MM.1S (cell line): ENCODE results near the gene S100A1.

Source experiments
- DNase-seq: peaks from one replicate; pipeline ENCODE4 v3.0.0-alpha.2; 2015
- H2AFZ ChIP-seq: fragments of 300-600 bp; sonication (generic); 2 replicates; pipeline ENCODE4 v1.6.0; 2016; ENCODE audit warnings: antibody characterized with exemption, low read length
- H3F3A ChIP-seq: fragments of 300-600 bp; sonication (generic); 2 replicates; pipeline ENCODE4 v1.6.1; 2016; ENCODE audit warnings: mild to moderate bottlenecking, antibody characterized with exemption, low read length, moderate library complexity, mixed read lengths; ENCODE audit not compliant: insufficient read depth
- H3K27ac ChIP-seq: fragments of 300-600 bp; sonication (generic); 2 replicates; pipeline ENCODE4 v1.5.1; 2016; ENCODE audit warnings: mild to moderate bottlenecking, low read length
- H3K27me3 ChIP-seq: fragments of 300-600 bp; sonication (generic); replicated peaks from 2 replicates; pipeline ENCODE4 v1.6.0; 2016; ENCODE audit warnings: low read length; ENCODE audit not compliant: insufficient read depth
- H3K36me3 ChIP-seq: fragments of 300-600 bp; sonication (generic); replicated peaks from 2 replicates; pipeline ENCODE4 v1.6.1; 2016; ENCODE audit warnings: mild to moderate bottlenecking, low read length, mixed read lengths; ENCODE audit not compliant: insufficient read depth
- H3K4me1 ChIP-seq: fragments of 300-600 bp; sonication (generic); 2 replicates; pipeline ENCODE4 v1.6.1; 2016; ENCODE audit warnings: low read length, mixed read lengths
- H3K4me2 ChIP-seq: fragments of 300-600 bp; sonication (generic); 2 replicates; pipeline ENCODE4 v1.6.0; 2016; ENCODE audit warnings: low read depth, low read length
- H3K4me3 ChIP-seq: fragments of 300-600 bp; sonication (generic); 2 replicates; pipeline ENCODE4 v1.5.1; 2016; ENCODE audit warnings: low read length, mixed read lengths
- H3K79me2 ChIP-seq: fragments of 300-600 bp; sonication (generic); 2 replicates; pipeline ENCODE4 v1.6.1; 2016; ENCODE audit warnings: mixed run types, low read length, mixed read lengths
- H3K9ac ChIP-seq: fragments of 300-600 bp; sonication (generic); 2 replicates; pipeline ENCODE4 v1.6.1; 2016; ENCODE audit warnings: low read length, mixed read lengths
- H3K9me2 ChIP-seq: fragments of 300-600 bp; sonication (generic); replicated peaks from 2 replicates; pipeline ENCODE4 v1.6.1; 2016; ENCODE audit warnings: mild to moderate bottlenecking, low read length, mixed read lengths; ENCODE audit not compliant: insufficient read depth
- H3K9me3 ChIP-seq: fragments of 300-600 bp; sonication (generic); replicated peaks from 2 replicates; pipeline ENCODE4 v1.6.1; 2016; ENCODE audit warnings: mild to moderate bottlenecking, low read length, mixed read lengths; ENCODE audit not compliant: insufficient read depth
- H4K20me1 ChIP-seq: fragments of 300-600 bp; sonication (generic); 2 replicates; pipeline ENCODE4 v1.6.1; 2016; ENCODE audit warnings: mild to moderate bottlenecking, low read length, moderate library complexity, mixed read lengths; ENCODE audit not compliant: insufficient read depth
- EZH2 ChIP-seq: fragments of 300-600 bp; sonication (generic); optimal IDR thresholded peaks from 2 replicates; pipeline ENCODE3; 2017; ENCODE audit warnings: low read depth, mild to moderate bottlenecking, antibody characterized with exemption, low read length, mixed read lengths
- EZH2phosphoT487 ChIP-seq: fragments of 300-600 bp; sonication (generic); IDR thresholded peaks from 2 replicates; pipeline ENCODE4 v1.6.1; 2018; ENCODE audit warnings: antibody characterized with exemption, low read length
- TF ChIP-seq, protein P1 (sequence below): fragments of 300-600 bp; sonication (generic); IDR thresholded peaks from 2 replicates; pipeline ENCODE4 v1.5.1; 2016; ENCODE audit warnings: antibody characterized with exemption, low read length, mixed read lengths

The S100A1 gene

DNA sequence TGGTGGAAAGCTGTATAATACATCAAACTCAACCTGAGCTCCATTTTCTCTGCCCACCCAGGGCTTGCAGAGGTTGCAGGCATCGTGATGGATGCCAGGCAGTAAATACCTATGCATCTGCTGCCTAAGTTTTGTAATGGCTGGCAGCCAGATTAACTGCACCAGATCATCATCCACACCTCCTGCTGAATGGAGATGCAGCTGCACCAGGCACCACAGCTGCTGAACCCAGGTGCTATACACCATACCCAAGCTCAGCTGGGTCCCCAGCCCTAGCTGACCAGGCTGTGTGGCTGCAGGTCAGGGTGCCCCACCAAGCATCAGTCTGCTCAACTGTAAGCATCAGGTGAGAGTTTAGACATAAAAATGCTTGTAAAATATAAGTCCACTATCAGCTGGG lies 23.5 kb downstream of the S100A1 start:
- Histone ChIP-seq H3K4me3 (no peak overlapping the region), H2AFZ (no peak overlapping the region), H3F3A (no peaks in the 10 kb centered on the region; the same call in 1 of the 2 replicates), H3K4me1 (no peaks in the 10 kb centered on the region), H3K9ac (no peak overlapping the region), H3K27me3 (no peaks in the 10 kb centered on the region), H3K4me2 (no peak overlapping the region), H3K9me3 (no peaks in the 10 kb centered on the region), H4K20me1 (no peaks in the 10 kb centered on the region), H3K27ac (no peak overlapping the region), H3K36me3 (0 out of 2 replicates have a peak, but pooled peaks cover 2% of the 10 kb centered on the region), H3K79me2 (no peaks in the 10 kb centered on the region), H3K9me2 (no peaks in the 10 kb centered on the region)
- no peak for DNase-seq
- no peak for TF ChIP-seq EZH2phosphoT487
- TF ChIP-seq EZH2: no peak
- TF ChIP-seq, protein P1, sequence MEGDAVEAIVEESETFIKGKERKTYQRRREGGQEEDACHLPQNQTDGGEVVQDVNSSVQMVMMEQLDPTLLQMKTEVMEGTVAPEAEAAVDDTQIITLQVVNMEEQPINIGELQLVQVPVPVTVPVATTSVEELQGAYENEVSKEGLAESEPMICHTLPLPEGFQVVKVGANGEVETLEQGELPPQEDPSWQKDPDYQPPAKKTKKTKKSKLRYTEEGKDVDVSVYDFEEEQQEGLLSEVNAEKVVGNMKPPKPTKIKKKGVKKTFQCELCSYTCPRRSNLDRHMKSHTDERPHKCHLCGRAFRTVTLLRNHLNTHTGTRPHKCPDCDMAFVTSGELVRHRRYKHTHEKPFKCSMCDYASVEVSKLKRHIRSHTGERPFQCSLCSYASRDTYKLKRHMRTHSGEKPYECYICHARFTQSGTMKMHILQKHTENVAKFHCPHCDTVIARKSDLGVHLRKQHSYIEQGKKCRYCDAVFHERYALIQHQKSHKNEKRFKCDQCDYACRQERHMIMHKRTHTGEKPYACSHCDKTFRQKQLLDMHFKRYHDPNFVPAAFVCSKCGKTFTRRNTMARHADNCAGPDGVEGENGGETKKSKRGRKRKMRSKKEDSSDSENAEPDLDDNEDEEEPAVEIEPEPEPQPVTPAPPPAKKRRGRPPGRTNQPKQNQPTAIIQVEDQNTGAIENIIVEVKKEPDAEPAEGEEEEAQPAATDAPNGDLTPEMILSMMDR: no peak

DNA sequence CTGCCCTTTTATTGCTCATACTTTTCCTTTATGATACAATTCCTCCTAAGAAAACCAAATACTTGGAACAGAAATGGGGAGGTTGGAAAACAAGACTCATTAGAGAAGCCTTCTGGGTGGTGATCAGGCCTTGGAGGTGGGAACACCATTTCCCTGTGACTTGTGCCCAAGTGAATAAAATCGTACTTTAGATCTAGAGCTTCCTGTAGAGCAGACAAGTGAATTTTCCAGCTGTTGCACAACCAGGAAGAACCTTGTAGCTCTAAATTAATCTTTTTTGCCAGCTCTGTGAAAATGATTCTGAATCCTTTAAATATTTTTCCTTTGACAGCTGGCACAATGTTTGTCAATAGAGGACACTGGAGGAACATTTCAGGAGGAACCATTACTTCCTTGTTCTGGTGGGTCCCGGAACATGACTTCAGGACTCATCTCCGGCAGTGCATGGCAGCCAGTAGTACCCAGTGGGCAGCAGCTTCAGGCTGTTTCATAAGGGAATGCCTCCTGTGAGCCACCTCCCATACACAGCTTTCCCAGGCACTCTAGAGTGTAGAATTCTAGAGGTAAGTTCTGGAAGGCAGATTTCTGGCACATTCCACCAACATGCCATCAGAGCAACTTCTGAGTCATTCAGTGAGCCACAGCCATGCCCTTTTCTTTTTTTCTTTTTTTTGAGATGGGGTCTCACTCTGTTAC lies 24.7 kb downstream of the S100A1 start:
- H3K9me3 ChIP-seq: no peaks in the 10 kb centered on the region
- H3F3A ChIP-seq: no peaks in the 10 kb centered on the region; the same call in 1 of the 2 replicates
- H3K4me3 ChIP-seq: no peak overlapping the region
- no peak overlapping the region for H3K9ac ChIP-seq
- H4K20me1 ChIP-seq: no peaks in the 10 kb centered on the region
- TF ChIP-seq EZH2: no peak
- TF ChIP-seq EZH2phosphoT487: no peak
- TF ChIP-seq, protein P1: no peak
- H3K9me2 ChIP-seq: no peaks in the 10 kb centered on the region
- no peak overlapping the region for H3K27ac ChIP-seq
- H3K79me2 ChIP-seq: no peaks in the 10 kb centered on the region
- no peak overlapping the region for H3K4me2 ChIP-seq
- H3K4me1 ChIP-seq: 0 out of 2 replicates have a peak, but pooled peaks cover under 1% of the 10 kb centered on the region
- no peak overlapping the region for H2AFZ ChIP-seq
- no peaks in the 10 kb centered on the region for H3K27me3 ChIP-seq
- no peak for DNase-seq
- H3K36me3 ChIP-seq: no peaks in the 10 kb centered on the region

DNA sequence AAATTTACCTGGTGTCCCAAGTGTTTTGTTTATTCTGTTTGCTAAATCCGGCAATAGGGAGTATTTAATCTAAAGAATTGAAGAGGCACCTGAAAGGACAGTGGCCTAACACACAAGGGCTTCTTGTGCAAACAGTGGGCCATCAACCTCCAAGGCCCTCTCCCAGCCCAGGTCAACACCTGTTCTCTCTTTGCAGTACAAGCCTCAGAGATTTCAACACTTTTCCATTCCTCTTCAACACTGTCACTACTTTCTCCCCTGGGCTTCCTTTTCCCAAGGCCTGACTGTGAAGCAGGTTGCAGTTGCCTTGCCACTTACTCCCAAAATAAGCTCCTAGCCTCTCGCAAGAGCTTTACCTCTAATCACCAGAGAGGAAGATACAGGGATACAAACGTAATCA lies 27.1 kb downstream of the S100A1 start:
- no peaks in the 10 kb centered on the region; the same call in 1 of the 2 replicates for H3F3A ChIP-seq
- H3K79me2 ChIP-seq: peaks cover 14% of the 10 kb centered on the region
- H3K9ac ChIP-seq: no peak overlapping the region
- H3K9me2 ChIP-seq: no peaks in the 10 kb centered on the region
- no peak for TF ChIP-seq EZH2
- TF ChIP-seq, protein P1: no peak
- no peak for TF ChIP-seq EZH2phosphoT487
- H3K27me3 ChIP-seq: no peaks in the 10 kb centered on the region
- H3K4me3 ChIP-seq: no peak overlapping the region
- no peaks in the 10 kb centered on the region for H3K36me3 ChIP-seq
- H3K27ac ChIP-seq: no peak overlapping the region
- H3K9me3 ChIP-seq: no peaks in the 10 kb centered on the region
- H4K20me1 ChIP-seq: no peaks in the 10 kb centered on the region
- H3K4me1 ChIP-seq: 0 out of 2 replicates have a peak, but pooled peaks cover 6% of the 10 kb centered on the region
- H3K4me2 ChIP-seq: no peak overlapping the region
- DNase-seq: no peak
- no peak overlapping the region for H2AFZ ChIP-seq
